Esophagus muscularis mucosa (tissue), 3 donors: ENCODE measurements around the gene SMPD3.

Source experiments
- POLR2A ChIP-seq: fragments of 450-650 bp; IDR thresholded peaks from one replicate; pipeline ENCODE4 v1.6.1; 2017; ENCODE audit warnings: antibody characterized with exemption, moderate library complexity, mild to moderate bottlenecking, low read depth
- TF ChIP-seq, protein P1 (sequence below), 3 experiments: fragments of 200-600 bp in 2 of 3; fragments of 450-650 bp in 1 of 3; sonication (generic) in 2 of 3; IDR thresholded peaks; one replicate each; pipeline ENCODE4 v1.5.1; 2017 to 2019; ENCODE audit warnings: antibody characterized with exemption in 3 of 3, mild to moderate bottlenecking in 2 of 3, moderate library complexity in 1 of 3

GRCh38 chr16:68385371-68385770 is 62.9 kb downstream of the SMPD3 start:
- TF ChIP-seq, protein P1, sequence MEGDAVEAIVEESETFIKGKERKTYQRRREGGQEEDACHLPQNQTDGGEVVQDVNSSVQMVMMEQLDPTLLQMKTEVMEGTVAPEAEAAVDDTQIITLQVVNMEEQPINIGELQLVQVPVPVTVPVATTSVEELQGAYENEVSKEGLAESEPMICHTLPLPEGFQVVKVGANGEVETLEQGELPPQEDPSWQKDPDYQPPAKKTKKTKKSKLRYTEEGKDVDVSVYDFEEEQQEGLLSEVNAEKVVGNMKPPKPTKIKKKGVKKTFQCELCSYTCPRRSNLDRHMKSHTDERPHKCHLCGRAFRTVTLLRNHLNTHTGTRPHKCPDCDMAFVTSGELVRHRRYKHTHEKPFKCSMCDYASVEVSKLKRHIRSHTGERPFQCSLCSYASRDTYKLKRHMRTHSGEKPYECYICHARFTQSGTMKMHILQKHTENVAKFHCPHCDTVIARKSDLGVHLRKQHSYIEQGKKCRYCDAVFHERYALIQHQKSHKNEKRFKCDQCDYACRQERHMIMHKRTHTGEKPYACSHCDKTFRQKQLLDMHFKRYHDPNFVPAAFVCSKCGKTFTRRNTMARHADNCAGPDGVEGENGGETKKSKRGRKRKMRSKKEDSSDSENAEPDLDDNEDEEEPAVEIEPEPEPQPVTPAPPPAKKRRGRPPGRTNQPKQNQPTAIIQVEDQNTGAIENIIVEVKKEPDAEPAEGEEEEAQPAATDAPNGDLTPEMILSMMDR (IDR thresholded peaks at IDR 0.05), result no peak
- no peak for TF ChIP-seq POLR2A
